Choroid plexus epithelial cell (primary cell): Measurements from ENCODE around the gene LRRC75B.

Experiments used
- DNase-seq: peaks from one replicate; pipeline ENCODE4 v3.0.0-alpha.2; 2010; ENCODE audit warnings: low read depth
- H3K4me3 ChIP-seq: 2 replicates; pipeline ENCODE4 v1.5.1; 2011; ENCODE audit warnings: low read depth, mild to moderate bottlenecking, control low read depth, low read length, moderate library complexity
- CTCF ChIP-seq: conservative IDR thresholded peaks from 2 replicates; pipeline ENCODE4 v1.5.1; 2011; ENCODE audit warnings: low read depth, mild to moderate bottlenecking, control low read depth, inconsistent platforms, low read length, moderate library complexity

The LRRC75B gene

DNA sequence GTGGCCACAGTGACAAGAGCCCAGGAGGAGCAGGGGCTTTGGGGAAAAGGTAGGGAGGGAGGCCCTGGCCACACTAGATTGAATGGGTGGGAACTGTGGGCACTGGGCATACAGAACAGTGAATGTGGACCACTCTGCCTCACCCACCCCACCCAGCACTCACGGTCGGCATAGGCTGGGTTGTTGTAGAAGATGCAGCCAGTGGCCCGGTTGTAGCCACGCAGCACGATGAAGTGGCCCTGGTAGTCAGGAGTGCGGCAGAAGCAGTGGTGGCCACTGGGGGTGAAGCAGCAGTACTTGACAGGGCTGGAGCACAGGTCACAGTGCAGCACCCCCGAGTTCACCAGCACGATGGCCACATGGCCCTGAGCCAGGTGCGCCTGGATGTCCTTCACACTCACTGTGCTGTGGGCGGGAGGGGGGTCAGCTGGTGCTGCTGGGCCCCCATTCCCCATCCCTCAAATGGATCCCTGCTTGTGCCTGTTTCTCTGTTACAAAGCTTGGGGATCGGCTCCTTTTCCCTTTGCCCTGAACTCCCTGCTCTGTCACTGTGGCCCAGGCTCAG, 49.1 kb downstream of the LRRC75B start:
- H3K4me3 ChIP-seq = no peak overlapping the region
- no peak for DNase-seq
- TF ChIP-seq CTCF = no peak

DNA sequence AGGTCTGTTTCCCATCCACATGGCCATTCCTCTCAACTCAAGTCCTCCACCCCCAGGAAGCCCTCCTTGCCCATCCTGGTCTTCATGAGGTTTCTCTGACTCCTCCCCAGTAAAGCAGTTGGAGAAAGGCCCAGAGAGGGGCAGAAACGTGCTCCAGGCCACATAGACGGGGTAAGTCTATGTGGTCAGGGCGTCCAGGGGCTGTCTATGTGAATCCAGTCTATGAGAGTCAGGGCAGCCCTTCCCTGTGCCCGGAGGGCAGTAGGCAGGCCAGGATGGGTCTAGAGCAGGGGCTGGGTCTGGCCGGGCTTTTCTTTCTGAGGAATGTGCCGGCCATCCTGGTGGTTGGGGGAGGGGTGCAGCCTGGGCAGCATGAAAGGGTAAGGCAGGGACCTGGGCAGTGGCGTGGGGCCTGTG, 49.7 kb downstream of the LRRC75B start:
- DNase-seq = no peak
- no peak for TF ChIP-seq CTCF
- no peak overlapping the region for H3K4me3 ChIP-seq

- DNase-seq = no peak
- no peak for TF ChIP-seq CTCF
- H3K4me3 ChIP-seq = no peak overlapping the region
Observed at GRCh38 chr22:24542641-24543040, 50.2 kb downstream of the LRRC75B start.

DNA sequence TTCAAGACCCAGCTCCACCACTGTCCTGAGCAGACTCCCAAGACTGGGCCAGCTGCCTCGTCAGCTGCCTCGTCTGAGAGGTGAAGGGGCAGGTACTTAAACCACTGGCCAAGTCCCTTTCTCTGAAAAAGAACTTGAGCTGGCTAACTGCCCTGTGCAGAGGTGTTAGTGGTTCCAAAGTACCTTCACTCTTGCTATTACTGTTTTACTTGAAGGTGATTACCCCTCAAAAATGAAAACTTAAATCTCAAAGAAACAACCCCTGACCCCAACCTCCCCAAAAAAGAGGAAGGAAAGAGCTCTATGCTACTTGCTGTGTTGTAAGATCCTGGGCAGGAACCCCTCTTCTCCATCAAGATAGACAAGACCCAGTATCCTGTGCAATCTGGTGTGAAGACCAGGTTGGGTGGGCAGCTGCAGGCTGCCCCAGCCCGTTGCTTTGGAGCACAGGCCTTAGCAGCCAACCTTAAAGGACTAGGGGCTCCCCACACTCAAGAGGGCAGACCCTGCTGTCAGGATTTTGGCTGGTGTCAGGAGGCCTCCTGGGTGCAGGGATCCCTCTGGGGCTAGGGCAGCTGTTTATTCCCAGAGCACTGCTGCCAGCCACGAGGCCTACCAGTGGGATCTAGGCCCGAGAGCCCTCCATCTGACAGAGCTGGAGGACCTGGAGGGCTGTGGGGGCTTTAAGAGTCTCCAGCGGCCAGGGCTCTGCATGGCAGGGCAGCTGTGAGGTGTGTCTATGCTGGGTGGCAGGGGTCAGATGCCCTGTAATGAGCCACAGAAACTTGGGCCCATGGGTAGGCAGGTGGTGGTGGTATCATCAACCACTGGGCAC, 51.0 kb downstream of the LRRC75B start:
- TF ChIP-seq CTCF = no peak
- no peak for DNase-seq

DNA sequence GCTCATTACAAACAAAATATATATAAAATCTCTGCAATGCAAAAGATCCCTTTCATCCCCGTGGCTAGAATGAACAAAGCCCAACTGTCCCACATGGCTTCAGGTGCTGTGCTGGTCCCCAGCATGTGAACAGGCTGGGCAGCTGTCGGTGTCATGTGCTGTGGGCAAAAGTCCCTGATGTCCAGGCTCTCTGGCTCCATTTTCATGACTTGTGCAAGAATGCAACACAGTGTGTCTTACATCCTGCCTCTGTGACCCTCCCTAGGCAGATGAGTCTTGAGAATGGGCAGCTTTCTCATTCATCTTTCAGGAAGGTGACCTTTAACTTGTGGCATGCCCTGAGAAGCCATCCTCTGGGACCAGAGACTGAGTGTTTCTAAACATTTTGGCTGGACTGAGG, 52.4 kb downstream of the LRRC75B start:
- no peak overlapping the region for H3K4me3 ChIP-seq
- DNase-seq = no peak
- TF ChIP-seq CTCF = no peak

More for the DNA sequence above, 51.0 kb downstream of the LRRC75B start:
- no peak overlapping the region for H3K4me3 ChIP-seq

DNA sequence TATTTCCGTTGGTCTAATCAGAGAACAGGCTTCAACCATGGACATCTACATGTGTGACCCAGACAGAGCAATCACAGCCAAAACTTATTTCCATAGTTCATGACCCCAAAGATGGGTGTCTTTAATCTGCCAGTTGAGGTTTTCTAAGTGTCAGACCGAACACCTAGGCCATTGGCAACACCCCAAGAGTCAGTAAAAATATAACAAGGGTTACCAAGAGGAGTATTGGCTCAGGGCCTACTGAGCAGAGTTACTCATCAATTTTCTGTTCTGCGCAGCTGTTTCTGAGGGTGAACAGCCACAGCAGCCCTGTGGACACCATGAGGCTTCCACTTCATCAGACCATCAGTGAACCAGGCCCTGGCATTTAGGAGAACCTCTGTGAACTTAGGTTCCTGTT, 56.8 kb downstream of the LRRC75B start:
- no peak for DNase-seq
- TF ChIP-seq CTCF = no peak
- H3K4me3 ChIP-seq = no peak overlapping the region
